AG04450 (cell line): ENCODE results near the gene RPL35. TPM values are rescaled to one million over a fixed set of nuclear protein-coding genes. Genes with fewer than 3 reads are reported as not detected.

Source experiments
- CTCF ChIA-PET: fragments of 300-600, 350-600 bp; formaldehyde crosslinking; extraction: SDS; loops from one replicate; lab custom pipeline; 2022; ENCODE audit warnings: antibody characterized with exemption, inconsistent platforms; lab: Charles Lee
- POLR2A ChIA-PET: fragments of 350-600 bp; formaldehyde crosslinking; extraction: SDS; loops from one replicate; lab custom pipeline; 2021; ENCODE audit warnings: antibody characterized with exemption, inconsistent platforms; lab: Yijun Ruan, JAX
- DNase-seq: peaks from one replicate; pipeline ENCODE4 v3.0.0-alpha.2; 2011; ENCODE audit warnings: low read depth, low spot score
- H3K27ac ChIP-seq: one replicate; pipeline ENCODE4 v1.5.1; 2012; ENCODE audit warnings: low read depth, low read length, control low read depth
- H3K27me3 ChIP-seq: one replicate; pipeline ENCODE4 v1.6.0; 2012; ENCODE audit warnings: low read length; ENCODE audit not compliant: control insufficient read depth, insufficient read depth
- H3K4me3 ChIP-seq: 2 replicates; pipeline ENCODE4 v1.5.1; 2011; ENCODE audit warnings: mild to moderate bottlenecking, low read depth, low read length, control low read depth
- H3K9me3 ChIP-seq: 2 replicates; pipeline ENCODE4 v1.5.1; 2012; ENCODE audit warnings: low read length; ENCODE audit not compliant: control insufficient read depth, insufficient read depth
- polyA plus RNA-seq: library from polyadenylated mRNA; depleted of rRNA; stranded (reverse); fragments of >200 nt; gene quantifications from 2 replicates; pipeline ENCODE4 v1.2.3, GENCODE V29; 2011
- TF ChIP-seq, protein P1 (sequence below): IDR thresholded peaks from 2 replicates; pipeline ENCODE4 v1.5.1; 2011; ENCODE audit warnings: low read depth, low read length, control low read depth, inconsistent platforms

RPL35 gene
- polyA plus RNA-seq, 1 experiment = 2,283 TPM

DNA sequence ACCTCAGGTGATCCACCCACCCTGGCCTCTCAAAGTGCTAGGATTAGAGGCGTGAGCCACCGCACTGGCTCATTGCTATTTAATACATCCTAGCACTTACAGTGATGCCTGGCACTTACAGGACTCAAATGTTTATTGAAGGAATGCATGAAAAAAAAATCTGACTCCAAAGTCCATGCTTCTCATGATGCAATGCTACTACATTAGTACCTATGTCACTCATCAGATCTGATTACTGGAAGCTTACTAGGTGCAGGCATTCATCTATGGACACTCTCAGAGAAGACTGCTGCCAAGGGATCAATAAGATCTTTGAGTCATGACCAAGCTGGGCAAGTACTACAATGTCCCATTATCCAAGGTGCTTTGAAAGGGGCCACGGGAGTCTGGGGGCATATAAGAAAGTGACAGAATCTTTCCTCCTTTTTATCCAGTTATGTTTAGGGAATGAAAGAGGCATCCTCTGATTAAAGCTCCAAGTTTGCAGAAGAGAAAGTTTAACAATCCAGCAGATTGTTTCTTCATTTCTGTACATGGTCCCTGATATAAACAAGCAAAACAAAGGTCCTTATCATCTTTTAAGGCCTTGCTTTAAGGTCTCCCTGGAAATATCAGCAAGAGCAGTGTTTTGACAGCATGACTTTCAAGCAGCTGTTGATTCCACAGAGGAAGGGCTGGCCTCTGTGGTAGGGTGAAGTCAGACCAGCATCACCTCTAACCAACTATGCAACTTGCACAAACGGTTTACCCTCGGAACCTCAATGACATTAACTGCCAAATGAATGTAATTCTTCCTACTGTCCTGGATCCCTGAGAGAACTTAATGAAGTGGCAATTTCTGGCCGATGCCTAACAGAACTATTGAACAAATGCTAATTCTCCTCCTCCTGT, 36.1 kb upstream of the RPL35 start:
- TF ChIP-seq, protein P1, sequence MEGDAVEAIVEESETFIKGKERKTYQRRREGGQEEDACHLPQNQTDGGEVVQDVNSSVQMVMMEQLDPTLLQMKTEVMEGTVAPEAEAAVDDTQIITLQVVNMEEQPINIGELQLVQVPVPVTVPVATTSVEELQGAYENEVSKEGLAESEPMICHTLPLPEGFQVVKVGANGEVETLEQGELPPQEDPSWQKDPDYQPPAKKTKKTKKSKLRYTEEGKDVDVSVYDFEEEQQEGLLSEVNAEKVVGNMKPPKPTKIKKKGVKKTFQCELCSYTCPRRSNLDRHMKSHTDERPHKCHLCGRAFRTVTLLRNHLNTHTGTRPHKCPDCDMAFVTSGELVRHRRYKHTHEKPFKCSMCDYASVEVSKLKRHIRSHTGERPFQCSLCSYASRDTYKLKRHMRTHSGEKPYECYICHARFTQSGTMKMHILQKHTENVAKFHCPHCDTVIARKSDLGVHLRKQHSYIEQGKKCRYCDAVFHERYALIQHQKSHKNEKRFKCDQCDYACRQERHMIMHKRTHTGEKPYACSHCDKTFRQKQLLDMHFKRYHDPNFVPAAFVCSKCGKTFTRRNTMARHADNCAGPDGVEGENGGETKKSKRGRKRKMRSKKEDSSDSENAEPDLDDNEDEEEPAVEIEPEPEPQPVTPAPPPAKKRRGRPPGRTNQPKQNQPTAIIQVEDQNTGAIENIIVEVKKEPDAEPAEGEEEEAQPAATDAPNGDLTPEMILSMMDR = no peak
- no peaks in the 10 kb centered on the region for H3K27me3 ChIP-seq
- DNase-seq = no peak
- H3K27ac ChIP-seq = no peak overlapping the region
- ChIA-PET CTCF (no interaction called here), POLR2A (no interaction called here)
- no peaks in the 10 kb centered on the region for H3K9me3 ChIP-seq
- H3K4me3 ChIP-seq = no peak overlapping the region

DNA sequence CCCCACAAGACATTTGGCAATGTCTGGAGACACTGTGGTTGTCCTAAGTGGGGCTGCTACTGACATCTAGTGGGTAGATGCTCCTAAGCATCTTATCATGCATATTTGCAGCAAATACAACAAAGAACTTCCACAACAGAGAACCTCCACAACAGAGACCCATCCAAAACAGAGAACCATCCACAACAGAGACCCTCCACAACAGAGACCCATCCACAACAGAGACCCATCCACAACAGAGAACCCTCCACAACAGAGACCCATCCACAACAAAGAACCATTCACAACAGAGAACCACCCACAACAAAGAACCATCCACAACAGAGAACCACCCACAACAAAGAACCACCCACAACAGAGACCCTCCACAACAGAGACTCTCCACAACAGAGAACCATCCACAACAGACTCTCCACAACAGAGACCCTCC, 33.0 kb upstream of the RPL35 start:
- no peaks in the 10 kb centered on the region for H3K27me3 ChIP-seq
- no peaks in the 10 kb centered on the region for H3K9me3 ChIP-seq
- TF ChIP-seq, protein P1 = peak; percentile 70
- ChIA-PET CTCF (interaction anchor here (0.6 to 1.9 kb wide), 10 partner anchors 10 to 272 kb away, joined by 3 to 38 read pairs (median 3); partner anchors contain the start of genes NR6A1 and WDR38), POLR2A (no interaction called here)
- DNase-seq = no peak
- no peak overlapping the region for H3K4me3 ChIP-seq
- no peak overlapping the region for H3K27ac ChIP-seq

DNA sequence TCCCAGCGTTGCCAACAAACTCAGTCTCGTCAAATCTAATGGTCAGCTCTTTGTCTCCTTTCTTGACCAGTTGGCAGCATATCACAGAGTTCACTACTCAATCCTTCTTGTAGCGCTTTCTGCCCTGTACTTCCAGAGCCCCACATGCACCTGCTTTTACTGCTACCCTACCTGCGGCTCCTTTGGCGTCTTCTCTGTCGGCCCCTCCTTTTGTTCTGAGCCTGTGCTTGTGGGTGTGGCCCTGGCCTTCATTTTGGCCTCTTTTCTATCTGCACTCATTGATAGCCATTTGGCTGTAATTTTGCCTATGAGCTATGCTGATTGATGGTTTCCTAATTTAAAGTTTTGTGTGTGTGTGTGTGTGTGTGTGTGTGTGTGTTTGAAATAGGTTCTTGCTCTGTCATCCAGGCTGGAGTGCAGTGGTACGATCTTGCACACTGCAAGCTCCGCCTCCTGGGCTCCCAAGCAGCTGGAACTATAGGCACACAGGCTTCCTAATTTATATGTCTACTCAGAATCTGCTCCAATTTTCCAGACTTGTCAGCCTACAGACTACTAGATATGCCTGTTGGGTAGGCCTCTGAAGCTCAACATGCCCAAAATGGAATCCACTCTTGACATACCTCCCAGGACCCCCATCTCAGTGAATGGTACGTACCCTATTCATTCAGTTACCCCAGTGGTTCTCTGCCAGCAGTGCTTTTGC, 32.4 kb upstream of the RPL35 start:
- Histone ChIP-seq H3K9me3 (no peaks in the 10 kb centered on the region), H3K27me3 (no peaks in the 10 kb centered on the region), H3K27ac (no peak overlapping the region), H3K4me3 (no peak overlapping the region)
- TF ChIP-seq, protein P1 = no peak
- DNase-seq = no peak
- ChIA-PET POLR2A (no interaction called here), CTCF (interaction anchor here (0.6 to 1.9 kb wide), 14 partner anchors 8 to 272 kb away, joined by 3 to 38 read pairs (median 4); partner anchors contain the start of genes NR6A1 and WDR38)

DNA sequence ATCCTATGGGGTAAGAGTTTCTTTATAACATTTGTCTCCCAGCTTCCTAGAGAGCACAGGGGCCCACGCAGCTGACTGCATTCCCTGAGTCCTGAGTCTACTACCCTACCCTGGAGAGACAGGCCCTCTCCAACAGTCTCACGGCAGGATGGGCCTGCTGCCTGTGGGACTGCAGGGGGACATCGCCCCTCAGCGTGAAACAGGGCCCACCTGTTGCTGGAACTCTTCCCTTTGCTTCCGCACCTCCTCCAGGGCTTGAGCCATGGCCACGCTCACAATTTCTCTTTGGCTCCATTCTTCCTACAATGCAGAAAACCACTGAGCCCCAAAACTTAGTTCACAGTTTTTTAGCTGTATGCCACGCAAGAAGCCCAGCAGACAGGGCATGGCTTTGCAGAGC, 28.4 kb upstream of the RPL35 start:
- TF ChIP-seq, protein P1 = no peak
- Histone ChIP-seq H3K27ac (no peak overlapping the region), H3K9me3 (no peaks in the 10 kb centered on the region; the same call in 1 of the 2 replicates), H3K4me3 (no peak overlapping the region), H3K27me3 (no peaks in the 10 kb centered on the region)
- DNase-seq = no peak
- ChIA-PET POLR2A (no interaction called here), CTCF (no interaction called here)
